Body of pancreas (tissue), 4 donors: ENCODE measurements around the gene C11orf91.

Experiments used
- CTCF ChIP-seq, 7 experiments: fragments of 450-650 bp in 4 of 7; fragments of 200-600 bp in 3 of 7; sonication (generic) in 3 of 7; IDR thresholded peaks; one replicate each; pipeline ENCODE4 v1.5.1; 2016 to 2019; ENCODE audit warnings: antibody characterized with exemption in 7 of 7
- POLR2A ChIP-seq, 3 donors: fragments of 450-650 bp; IDR thresholded peaks; one replicate each; pipeline ENCODE4 v1.6.1; 2016; ENCODE audit warnings: antibody characterized with exemption in 3 of 3, mild to moderate bottlenecking in 2 of 3

GRCh38 chr11:33696411-33696810, 4.2 kb downstream of the C11orf91 start:
- TF ChIP-seq CTCF (IDR thresholded peaks at IDR 0.05): no peak
- TF ChIP-seq POLR2A (IDR thresholded peaks at IDR 0.05): peak in 2 of 3 donors; percentile 26 to 30
